HEK293 (cell line): Measurements from ENCODE around the gene TMEM161B.

Source experiments
- YY1 ChIP-seq: fragments of 450-650 bp; formaldehyde crosslinking; IDR thresholded peaks from 2 replicates; pipeline ENCODE4 v1.5.1; 2018; ENCODE audit warnings: missing biosample characterization, missing genetic modification characterization
- ZNF2 ChIP-seq: fragments of 450-650 bp; formaldehyde crosslinking; IDR thresholded peaks from 2 replicates; pipeline ENCODE4 v1.5.1; 2016; ENCODE audit warnings: missing biosample characterization, missing genetic modification characterization
- ZNF707 ChIP-seq: fragments of 450-650 bp; formaldehyde crosslinking; IDR thresholded peaks from 2 replicates; pipeline ENCODE4 v1.5.1; 2016; ENCODE audit warnings: missing biosample characterization, missing genetic modification characterization
- TF ChIP-seq, protein P1 (sequence below): fragments of 450-650 bp; formaldehyde crosslinking; IDR thresholded peaks from 2 replicates; pipeline ENCODE4 v1.5.1; 2016; ENCODE audit warnings: missing biosample characterization, missing genetic modification characterization
- TF ChIP-seq, protein P2 (sequence below): fragments of 450-650 bp; formaldehyde crosslinking; IDR thresholded peaks from 2 replicates; pipeline ENCODE4 v1.5.1; 2016; ENCODE audit warnings: missing biosample characterization, missing genetic modification characterization

DNA sequence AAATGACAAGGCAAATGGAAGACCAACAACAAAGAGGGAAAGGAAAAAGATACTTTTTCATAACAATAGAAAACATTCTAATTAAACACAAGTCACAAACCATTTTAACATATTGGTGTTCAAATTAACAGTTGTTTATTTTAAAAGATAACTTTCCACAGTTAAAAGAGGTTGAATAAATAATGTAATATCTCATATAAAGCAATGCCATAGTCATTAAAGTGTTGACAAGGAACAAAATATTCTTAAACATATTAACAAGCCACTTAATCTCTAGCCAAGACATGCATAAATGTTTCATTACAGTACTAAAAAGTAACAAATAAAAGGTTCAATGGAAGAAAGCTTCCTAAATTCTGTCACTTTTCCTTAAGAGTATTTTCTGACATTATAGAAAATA, 12.6 kb downstream of the TMEM161B start:
- TF ChIP-seq, protein P1, sequence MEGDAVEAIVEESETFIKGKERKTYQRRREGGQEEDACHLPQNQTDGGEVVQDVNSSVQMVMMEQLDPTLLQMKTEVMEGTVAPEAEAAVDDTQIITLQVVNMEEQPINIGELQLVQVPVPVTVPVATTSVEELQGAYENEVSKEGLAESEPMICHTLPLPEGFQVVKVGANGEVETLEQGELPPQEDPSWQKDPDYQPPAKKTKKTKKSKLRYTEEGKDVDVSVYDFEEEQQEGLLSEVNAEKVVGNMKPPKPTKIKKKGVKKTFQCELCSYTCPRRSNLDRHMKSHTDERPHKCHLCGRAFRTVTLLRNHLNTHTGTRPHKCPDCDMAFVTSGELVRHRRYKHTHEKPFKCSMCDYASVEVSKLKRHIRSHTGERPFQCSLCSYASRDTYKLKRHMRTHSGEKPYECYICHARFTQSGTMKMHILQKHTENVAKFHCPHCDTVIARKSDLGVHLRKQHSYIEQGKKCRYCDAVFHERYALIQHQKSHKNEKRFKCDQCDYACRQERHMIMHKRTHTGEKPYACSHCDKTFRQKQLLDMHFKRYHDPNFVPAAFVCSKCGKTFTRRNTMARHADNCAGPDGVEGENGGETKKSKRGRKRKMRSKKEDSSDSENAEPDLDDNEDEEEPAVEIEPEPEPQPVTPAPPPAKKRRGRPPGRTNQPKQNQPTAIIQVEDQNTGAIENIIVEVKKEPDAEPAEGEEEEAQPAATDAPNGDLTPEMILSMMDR (tag by site-specific recombination) = no peak
- TF ChIP-seq YY1 (tag by site-specific recombination) (no peak), ZNF707 (tag by site-specific recombination) (no peak), ZNF2 (tag by site-specific recombination) (no peak)
- TF ChIP-seq, protein P2, sequence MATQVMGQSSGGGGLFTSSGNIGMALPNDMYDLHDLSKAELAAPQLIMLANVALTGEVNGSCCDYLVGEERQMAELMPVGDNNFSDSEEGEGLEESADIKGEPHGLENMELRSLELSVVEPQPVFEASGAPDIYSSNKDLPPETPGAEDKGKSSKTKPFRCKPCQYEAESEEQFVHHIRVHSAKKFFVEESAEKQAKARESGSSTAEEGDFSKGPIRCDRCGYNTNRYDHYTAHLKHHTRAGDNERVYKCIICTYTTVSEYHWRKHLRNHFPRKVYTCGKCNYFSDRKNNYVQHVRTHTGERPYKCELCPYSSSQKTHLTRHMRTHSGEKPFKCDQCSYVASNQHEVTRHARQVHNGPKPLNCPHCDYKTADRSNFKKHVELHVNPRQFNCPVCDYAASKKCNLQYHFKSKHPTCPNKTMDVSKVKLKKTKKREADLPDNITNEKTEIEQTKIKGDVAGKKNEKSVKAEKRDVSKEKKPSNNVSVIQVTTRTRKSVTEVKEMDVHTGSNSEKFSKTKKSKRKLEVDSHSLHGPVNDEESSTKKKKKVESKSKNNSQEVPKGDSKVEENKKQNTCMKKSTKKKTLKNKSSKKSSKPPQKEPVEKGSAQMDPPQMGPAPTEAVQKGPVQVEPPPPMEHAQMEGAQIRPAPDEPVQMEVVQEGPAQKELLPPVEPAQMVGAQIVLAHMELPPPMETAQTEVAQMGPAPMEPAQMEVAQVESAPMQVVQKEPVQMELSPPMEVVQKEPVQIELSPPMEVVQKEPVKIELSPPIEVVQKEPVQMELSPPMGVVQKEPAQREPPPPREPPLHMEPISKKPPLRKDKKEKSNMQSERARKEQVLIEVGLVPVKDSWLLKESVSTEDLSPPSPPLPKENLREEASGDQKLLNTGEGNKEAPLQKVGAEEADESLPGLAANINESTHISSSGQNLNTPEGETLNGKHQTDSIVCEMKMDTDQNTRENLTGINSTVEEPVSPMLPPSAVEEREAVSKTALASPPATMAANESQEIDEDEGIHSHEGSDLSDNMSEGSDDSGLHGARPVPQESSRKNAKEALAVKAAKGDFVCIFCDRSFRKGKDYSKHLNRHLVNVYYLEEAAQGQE (tag by site-specific recombination) = no peak
